ENCODE measurements around the gene TSPAN10.

The TSPAN10 gene

GRCh38 chr17:81659038-81659437 lies 22.0 kb downstream of the TSPAN10 start:
- TF ChIP-seq CTCF (IDR thresholded peaks at IDR 0.05; ENCODE audit: insufficient read depth, low read length, poor library complexity, severe bottlenecking): no peak
- Histone ChIP-seq H3K4me3 (replicated peaks; ENCODE audit: low read depth, low read length) (no peak overlapping the region), H3K36me3 (ENCODE audit: control insufficient read depth, insufficient read depth, low read length) (peaks cover under 1% of the 10 kb centered on the region; the same call in 1 of the 2 replicates), H3K27me3 (replicated peaks; ENCODE audit: control insufficient read depth, insufficient read depth, low read length) (no peaks in the 10 kb centered on the region)
- DNase-seq (ENCODE audit: extremely low read depth, insufficient read length): no peak

GRCh38 chr17:81660441-81660840 lies 23.4 kb downstream of the TSPAN10 start:
- Histone ChIP-seq H3K4me3 (replicated peaks; ENCODE audit: low read depth, low read length) (no peak overlapping the region), H3K36me3 (ENCODE audit: control insufficient read depth, insufficient read depth, low read length) (peaks cover 8% of the 10 kb centered on the region), H3K27me3 (replicated peaks; ENCODE audit: control insufficient read depth, insufficient read depth, low read length) (no peaks in the 10 kb centered on the region)
- DNase-seq (ENCODE audit: extremely low read depth, insufficient read length): no peak
- TF ChIP-seq CTCF (IDR thresholded peaks at IDR 0.05; ENCODE audit: insufficient read depth, low read length, poor library complexity, severe bottlenecking): no peak

- no peak overlapping the region for H3K4me3 ChIP-seq (replicated peaks; ENCODE audit: low read depth, low read length)
- no peaks in the 10 kb centered on the region for H3K27me3 ChIP-seq (replicated peaks; ENCODE audit: control insufficient read depth, insufficient read depth, low read length)
- no peak for TF ChIP-seq CTCF (IDR thresholded peaks at IDR 0.05; ENCODE audit: insufficient read depth, low read length, poor library complexity, severe bottlenecking)
- H3K36me3 ChIP-seq (ENCODE audit: control insufficient read depth, insufficient read depth, low read length): peaks cover 8% of the 10 kb centered on the region
- DNase-seq (ENCODE audit: extremely low read depth, insufficient read length): no peak
Observed at GRCh38 chr17:81662002-81662401, 25.0 kb downstream of the TSPAN10 start.

GRCh38 chr17:81664051-81664470 lies 27.1 kb downstream of the TSPAN10 start:
- TF ChIP-seq CTCF (IDR thresholded peaks at IDR 0.05; ENCODE audit: insufficient read depth, low read length, poor library complexity, severe bottlenecking): no peak
- DNase-seq (ENCODE audit: extremely low read depth, insufficient read length): no peak
- Histone ChIP-seq H3K27me3 (replicated peaks; ENCODE audit: control insufficient read depth, insufficient read depth, low read length) (no peaks in the 10 kb centered on the region), H3K36me3 (ENCODE audit: control insufficient read depth, insufficient read depth, low read length) (peaks cover 8% of the 10 kb centered on the region), H3K4me3 (replicated peaks; ENCODE audit: low read depth, low read length) (no peak overlapping the region)

GRCh38 chr17:81665205-81666091 lies 28.5 kb downstream of the TSPAN10 start:
- DNase-seq (ENCODE audit: extremely low read depth, insufficient read length): peak; percentile 60
- Histone ChIP-seq H3K36me3 (ENCODE audit: control insufficient read depth, insufficient read depth, low read length) (peaks cover 16% of the 10 kb centered on the region), H3K4me3 (replicated peaks; ENCODE audit: low read depth, low read length) (peak overlapping the region; percentile 97), H3K27me3 (replicated peaks; ENCODE audit: control insufficient read depth, insufficient read depth, low read length) (no peaks in the 10 kb centered on the region)
- no peak for TF ChIP-seq CTCF (IDR thresholded peaks at IDR 0.05; ENCODE audit: insufficient read depth, low read length, poor library complexity, severe bottlenecking)
